Measurements from ENCODE around the gene NYAP2.

NYAP2 gene

DNA sequence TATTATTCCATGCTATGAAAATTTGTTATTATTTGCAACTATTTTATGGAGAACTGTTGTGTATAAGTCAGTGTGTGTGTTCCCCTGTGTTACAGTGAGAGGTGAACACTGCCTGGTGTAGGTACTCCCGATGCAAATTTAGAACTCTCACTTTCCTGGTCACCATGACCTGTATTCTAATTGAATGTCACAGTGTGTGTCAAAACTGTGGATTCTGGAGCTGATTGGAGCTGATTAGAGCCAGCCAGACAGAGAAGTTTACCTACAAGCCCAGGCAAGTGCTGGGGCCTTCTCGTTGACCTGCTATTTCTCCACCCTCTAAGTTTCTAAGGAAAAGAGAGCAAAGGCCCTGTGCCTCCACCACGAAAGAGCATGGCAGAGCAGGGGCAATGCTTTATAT is 216.0 kb downstream of the NYAP2 start:
- no peak for DNase-seq (ENCODE audit: low spot score)
- no peak overlapping the region for H3K9ac ChIP-seq (ENCODE audit: low read depth, low read length, poor library complexity)
- H2BK12ac ChIP-seq (ENCODE audit: low read length) = no peak overlapping the region
- H2AK5ac ChIP-seq (ENCODE audit: low read depth, low read length) = no peak overlapping the region
- H2AFZ ChIP-seq (ENCODE audit: low read length) = no peak overlapping the region
- H3K18ac ChIP-seq (ENCODE audit: low read length) = no peak overlapping the region
- H3K79me1 ChIP-seq (ENCODE audit: low read depth, low read length) = no peaks in the 10 kb centered on the region
- WGBS, 2 donors (ENCODE audit: extremely low coverage in 2 of 2, insufficient read length in 2 of 2, insufficient replicate concordance in 1 of 2) = no CpG with 5 or more reads among the region's 3 CpGs
- no peak overlapping the region for H3K4me3 ChIP-seq (ENCODE audit: low read length in 2 of 2)
- no peak overlapping the region for H3K14ac ChIP-seq (ENCODE audit: low read length)
- no peak overlapping the region for H3K23ac ChIP-seq (ENCODE audit: low read depth, low read length, poor library complexity)
- no peak overlapping the region for H2BK5ac ChIP-seq (ENCODE audit: low read length)
- H3K36me3 ChIP-seq (replicated peaks in 1 of 2; ENCODE audit: control insufficient read depth in 2 of 2, insufficient read depth in 2 of 2, low read length in 2 of 2) = no peaks in the 10 kb centered on the region
- H3K4me1 ChIP-seq (ENCODE audit: control insufficient read depth in 2 of 2, insufficient read depth in 1 of 2, low read depth in 1 of 2, low read length in 2 of 2) = no peaks in the 10 kb centered on the region
- H3K9me3 ChIP-seq (replicated peaks in 1 of 2; ENCODE audit: control insufficient read depth in 2 of 2, insufficient read depth in 1 of 2, low read depth in 1 of 2, low read length in 2 of 2) = no peaks in the 10 kb centered on the region
- no peak overlapping the region for H4K91ac ChIP-seq (ENCODE audit: low read depth, low read length, poor library complexity)
- H3K27me3 ChIP-seq (ENCODE audit: control insufficient read depth in 3 of 3, insufficient read depth in 3 of 3, low read depth in 1 of 3, low read length in 3 of 3) = no peaks in the 10 kb centered on the region
- H4K8ac ChIP-seq (ENCODE audit: low read depth, low read length) = no peak overlapping the region
- no peak overlapping the region for H2BK120ac ChIP-seq (ENCODE audit: low read depth, low read length)
- H3K27ac ChIP-seq (replicated peaks; ENCODE audit: low read length) = no peak overlapping the region
- H3K4me2 ChIP-seq (ENCODE audit: insufficient read depth, low read length, poor library complexity, severe bottlenecking) = no peak overlapping the region
- H3K4ac ChIP-seq (ENCODE audit: low read length) = no peak overlapping the region
- H2BK15ac ChIP-seq (ENCODE audit: low read length) = no peak overlapping the region

DNA sequence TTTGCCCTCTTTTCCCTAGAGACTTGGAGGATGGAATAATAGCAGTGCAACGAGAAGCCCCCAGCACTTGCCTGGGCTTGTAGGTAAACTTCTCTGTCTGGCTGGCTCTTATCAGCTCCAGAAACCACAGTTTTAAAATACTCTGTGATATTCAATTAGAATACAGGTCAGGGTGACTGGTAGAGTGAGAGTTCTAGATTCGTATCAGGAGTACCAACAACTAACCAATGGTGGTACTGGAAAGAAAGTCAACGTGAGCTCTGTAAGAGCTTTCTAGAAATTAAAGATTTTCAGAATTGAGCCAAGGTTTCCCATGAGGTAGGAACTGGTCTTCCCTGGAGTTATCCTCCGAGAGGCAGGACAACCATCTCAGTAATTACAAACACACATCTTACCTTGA is 216.9 kb downstream of the NYAP2 start:
- no peak overlapping the region for H4K8ac ChIP-seq (ENCODE audit: low read depth, low read length)
- WGBS, 2 donors (ENCODE audit: extremely low coverage in 2 of 2, insufficient read length in 2 of 2, insufficient replicate concordance in 1 of 2) = no CpG with 5 or more reads among the region's 4 CpGs
- no peak overlapping the region for H3K4ac ChIP-seq (ENCODE audit: low read length)
- H3K9me3 ChIP-seq (replicated peaks in 1 of 2; ENCODE audit: control insufficient read depth in 2 of 2, insufficient read depth in 1 of 2, low read depth in 1 of 2, low read length in 2 of 2) = no peaks in the 10 kb centered on the region
- H3K23ac ChIP-seq (ENCODE audit: low read depth, low read length, poor library complexity) = no peak overlapping the region
- H3K18ac ChIP-seq (ENCODE audit: low read length) = no peak overlapping the region
- no peaks in the 10 kb centered on the region for H3K4me1 ChIP-seq (ENCODE audit: control insufficient read depth in 2 of 2, insufficient read depth in 1 of 2, low read depth in 1 of 2, low read length in 2 of 2)
- H2BK15ac ChIP-seq (ENCODE audit: low read length) = no peak overlapping the region
- no peaks in the 10 kb centered on the region for H3K79me1 ChIP-seq (ENCODE audit: low read depth, low read length)
- H4K91ac ChIP-seq (ENCODE audit: low read depth, low read length, poor library complexity) = no peak overlapping the region
- H3K27me3 ChIP-seq (ENCODE audit: control insufficient read depth in 3 of 3, insufficient read depth in 3 of 3, low read depth in 1 of 3, low read length in 3 of 3) = no peaks in the 10 kb centered on the region
- H3K14ac ChIP-seq (ENCODE audit: low read length) = no peak overlapping the region
- no peak overlapping the region for H3K4me2 ChIP-seq (ENCODE audit: insufficient read depth, low read length, poor library complexity, severe bottlenecking)
- no peak overlapping the region for H2AK5ac ChIP-seq (ENCODE audit: low read depth, low read length)
- DNase-seq (ENCODE audit: low spot score) = no peak
- H3K9ac ChIP-seq (ENCODE audit: low read depth, low read length, poor library complexity) = no peak overlapping the region
- H2BK5ac ChIP-seq (ENCODE audit: low read length) = no peak overlapping the region
- no peaks in the 10 kb centered on the region for H3K36me3 ChIP-seq (replicated peaks in 1 of 2; ENCODE audit: control insufficient read depth in 2 of 2, insufficient read depth in 2 of 2, low read length in 2 of 2)
- H2BK12ac ChIP-seq (ENCODE audit: low read length) = no peak overlapping the region
- no peak overlapping the region for H2BK120ac ChIP-seq (ENCODE audit: low read depth, low read length)
- no peak overlapping the region for H3K27ac ChIP-seq (replicated peaks; ENCODE audit: low read length)
- no peak overlapping the region for H3K4me3 ChIP-seq (ENCODE audit: low read length in 2 of 2)
- H2AFZ ChIP-seq (ENCODE audit: low read length) = peak overlapping the region; percentile 35

DNA sequence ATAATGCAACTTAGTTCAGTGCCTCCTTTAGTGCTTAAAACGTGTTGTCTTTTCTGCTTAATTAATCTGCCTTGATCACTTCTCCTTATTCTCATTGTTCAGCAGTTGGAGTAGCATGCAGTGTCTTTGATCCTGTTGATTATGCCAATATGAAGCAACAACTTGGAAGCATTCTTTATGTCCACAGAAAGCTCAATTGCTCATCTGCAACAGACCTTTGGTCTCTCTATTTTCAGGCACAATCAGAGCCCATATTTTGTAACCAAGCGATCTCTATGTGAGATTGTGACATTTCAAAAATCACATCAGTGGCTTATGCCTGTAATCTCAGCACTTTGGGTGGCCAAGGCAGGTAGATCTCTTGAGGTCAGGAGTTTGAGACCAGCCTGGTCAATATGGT is 217.3 kb downstream of the NYAP2 start:
- no peak overlapping the region for H3K4me3 ChIP-seq (ENCODE audit: low read length in 2 of 2)
- H3K18ac ChIP-seq (ENCODE audit: low read length) = no peak overlapping the region
- no peak overlapping the region for H3K27ac ChIP-seq (replicated peaks; ENCODE audit: low read length)
- no peak overlapping the region for H3K23ac ChIP-seq (ENCODE audit: low read depth, low read length, poor library complexity)
- H3K4ac ChIP-seq (ENCODE audit: low read length) = no peak overlapping the region
- H3K14ac ChIP-seq (ENCODE audit: low read length) = no peak overlapping the region
- H2BK5ac ChIP-seq (ENCODE audit: low read length) = no peak overlapping the region
- H3K9ac ChIP-seq (ENCODE audit: low read depth, low read length, poor library complexity) = no peak overlapping the region
- H2BK12ac ChIP-seq (ENCODE audit: low read length) = no peak overlapping the region
- no peaks in the 10 kb centered on the region for H3K79me1 ChIP-seq (ENCODE audit: low read depth, low read length)
- no peaks in the 10 kb centered on the region for H3K4me1 ChIP-seq (ENCODE audit: control insufficient read depth in 2 of 2, insufficient read depth in 1 of 2, low read depth in 1 of 2, low read length in 2 of 2)
- H3K36me3 ChIP-seq (replicated peaks in 1 of 2; ENCODE audit: control insufficient read depth in 2 of 2, insufficient read depth in 2 of 2, low read length in 2 of 2) = no peaks in the 10 kb centered on the region
- no peak overlapping the region for H4K8ac ChIP-seq (ENCODE audit: low read depth, low read length)
- no peak overlapping the region for H2AFZ ChIP-seq (ENCODE audit: low read length)
- no peak overlapping the region for H2BK120ac ChIP-seq (ENCODE audit: low read depth, low read length)
- H3K9me3 ChIP-seq (replicated peaks in 1 of 2; ENCODE audit: control insufficient read depth in 2 of 2, insufficient read depth in 1 of 2, low read depth in 1 of 2, low read length in 2 of 2) = no peaks in the 10 kb centered on the region
- no peaks in the 10 kb centered on the region for H3K27me3 ChIP-seq (ENCODE audit: control insufficient read depth in 3 of 3, insufficient read depth in 3 of 3, low read depth in 1 of 3, low read length in 3 of 3)
- H2BK15ac ChIP-seq (ENCODE audit: low read length) = no peak overlapping the region
- DNase-seq (ENCODE audit: low spot score) = no peak
- H3K4me2 ChIP-seq (ENCODE audit: insufficient read depth, low read length, poor library complexity, severe bottlenecking) = no peak overlapping the region
- H4K91ac ChIP-seq (ENCODE audit: low read depth, low read length, poor library complexity) = no peak overlapping the region
- no CpG with 5 or more reads among the region's 2 CpGs for WGBS, 2 donors (ENCODE audit: extremely low coverage in 2 of 2, insufficient read length in 2 of 2, insufficient replicate concordance in 1 of 2)
- H2AK5ac ChIP-seq (ENCODE audit: low read depth, low read length) = no peak overlapping the region

DNA sequence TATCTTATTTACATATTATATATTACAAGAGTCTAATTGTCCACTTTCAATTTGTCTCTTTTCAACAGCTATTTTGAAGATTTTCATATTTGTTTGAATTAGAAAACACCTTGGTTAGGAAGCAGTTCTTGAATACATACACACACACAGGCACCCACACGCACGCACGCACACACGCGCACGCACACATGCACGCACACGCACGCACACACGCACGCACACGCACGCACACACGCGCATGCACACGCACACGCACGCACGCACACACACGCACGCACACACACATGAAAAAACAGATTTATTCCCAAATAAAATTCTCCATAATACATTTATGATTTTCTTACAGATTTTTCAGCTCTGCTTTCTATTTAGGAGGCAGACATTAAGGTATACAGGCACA is 220.7 kb downstream of the NYAP2 start:
- WGBS, 2 donors (ENCODE audit: extremely low coverage in 2 of 2, insufficient read length in 2 of 2, insufficient replicate concordance in 1 of 2) = no CpG with 5 or more reads among the region's 21 CpGs
- no peaks in the 10 kb centered on the region for H3K79me1 ChIP-seq (ENCODE audit: low read depth, low read length)
- H2BK5ac ChIP-seq (ENCODE audit: low read length) = no peak overlapping the region
- H3K4ac ChIP-seq (ENCODE audit: low read length) = no peak overlapping the region
- no peak overlapping the region for H4K8ac ChIP-seq (ENCODE audit: low read depth, low read length)
- H3K27me3 ChIP-seq (ENCODE audit: control insufficient read depth in 3 of 3, insufficient read depth in 3 of 3, low read depth in 1 of 3, low read length in 3 of 3) = no peaks in the 10 kb centered on the region
- H2BK15ac ChIP-seq (ENCODE audit: low read length) = no peak overlapping the region
- H2AK5ac ChIP-seq (ENCODE audit: low read depth, low read length) = no peak overlapping the region
- no peak overlapping the region for H2AFZ ChIP-seq (ENCODE audit: low read length)
- no peaks in the 10 kb centered on the region for H3K9me3 ChIP-seq (replicated peaks in 1 of 2; ENCODE audit: control insufficient read depth in 2 of 2, insufficient read depth in 1 of 2, low read depth in 1 of 2, low read length in 2 of 2)
- H3K27ac ChIP-seq (replicated peaks; ENCODE audit: low read length) = no peak overlapping the region
- H4K91ac ChIP-seq (ENCODE audit: low read depth, low read length, poor library complexity) = no peak overlapping the region
- H3K14ac ChIP-seq (ENCODE audit: low read length) = no peak overlapping the region
- no peak overlapping the region for H3K18ac ChIP-seq (ENCODE audit: low read length)
- DNase-seq (ENCODE audit: low spot score) = no peak
- H2BK120ac ChIP-seq (ENCODE audit: low read depth, low read length) = no peak overlapping the region
- H3K4me1 ChIP-seq (ENCODE audit: control insufficient read depth in 2 of 2, insufficient read depth in 1 of 2, low read depth in 1 of 2, low read length in 2 of 2) = no peaks in the 10 kb centered on the region
- H2BK12ac ChIP-seq (ENCODE audit: low read length) = peak overlapping the region; percentile 90
- H3K23ac ChIP-seq (ENCODE audit: low read depth, low read length, poor library complexity) = no peak overlapping the region
- H3K9ac ChIP-seq (ENCODE audit: low read depth, low read length, poor library complexity) = no peak overlapping the region
- no peak overlapping the region for H3K4me3 ChIP-seq (ENCODE audit: low read length in 2 of 2)
- H3K36me3 ChIP-seq (replicated peaks in 1 of 2; ENCODE audit: control insufficient read depth in 2 of 2, insufficient read depth in 2 of 2, low read length in 2 of 2) = no peaks in the 10 kb centered on the region
- no peak overlapping the region for H3K4me2 ChIP-seq (ENCODE audit: insufficient read depth, low read length, poor library complexity, severe bottlenecking)
